ENCODE measurements around the gene COX14. TPM values are rescaled to one million over a fixed set of nuclear protein-coding genes. Genes with fewer than 3 reads are reported as not detected.
A peak's percentile ranks its signal among the peaks of the same experiment; 100 is the strongest.

The COX14 gene
- total and polyA plus RNA-seq, 8 donors: 16.8 to 62.0 (median 25.0) TPM

DNA sequence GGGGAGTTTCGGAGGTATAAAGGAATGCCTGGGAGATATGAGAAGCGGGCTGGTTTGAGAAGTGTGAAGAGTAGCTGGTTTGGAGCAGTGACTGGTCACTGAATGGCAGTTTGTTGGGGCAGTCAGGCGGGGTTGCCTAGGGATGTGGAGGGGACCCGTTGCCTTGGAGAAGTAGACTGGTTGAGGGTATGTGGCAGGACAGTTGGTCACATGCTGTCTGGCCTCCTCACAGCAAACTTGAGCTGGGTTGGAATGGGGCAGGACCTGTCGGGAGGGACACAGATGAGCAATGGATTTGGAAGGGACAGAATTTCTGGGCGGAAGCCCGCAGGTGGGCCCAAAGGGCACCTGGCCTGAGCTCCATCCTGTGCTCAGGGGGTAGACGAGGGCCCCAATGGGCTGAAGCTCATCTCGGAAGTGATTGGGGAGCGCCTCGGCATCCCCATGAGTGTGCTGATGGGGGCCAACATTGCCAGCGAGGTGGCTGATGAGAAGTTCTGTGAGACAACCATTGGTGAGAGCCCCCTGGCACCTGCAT is 6.1 kb upstream of the COX14 start:
- DNase-seq (no peak), FAIRE-seq (no peak)
- 86 to 96% methylated on average over 12 of the region's 12 CpGs for WGBS, 2 donors

DNA sequence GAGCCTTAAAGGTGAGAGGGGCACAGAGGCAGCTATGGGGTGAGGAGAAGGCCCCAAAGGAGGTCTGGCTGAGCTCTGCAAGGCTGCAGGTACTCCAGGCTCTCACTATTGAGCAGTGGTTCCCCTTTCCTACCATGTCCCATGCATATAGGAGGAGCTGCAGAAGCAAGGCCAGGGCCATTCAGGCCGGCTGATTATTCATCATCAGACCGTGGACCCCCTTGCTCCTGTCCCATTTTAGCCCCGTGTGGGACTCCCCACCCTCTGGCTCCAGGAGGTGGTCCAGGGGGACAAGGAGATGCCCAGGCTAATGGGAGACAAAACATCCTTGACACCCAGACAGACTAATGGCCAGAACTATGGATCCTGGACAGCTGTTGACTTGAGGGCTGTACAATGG is 5.1 kb upstream of the COX14 start:
- TF ChIP-seq CTCF (IDR thresholded peaks at IDR 0.05): no peak
- WGBS, 2 donors: 54 to 57% methylated on average over 3 of the region's 3 CpGs
- ATAC-seq (no peak), DNase-seq (no peak), FAIRE-seq (no peak)
- H3K27me3 ChIP-seq: no peaks in the 10 kb centered on the region
- intact Hi-C loops (cut with DNase I): no loop called here
- peaks cover 6 to 17% (median 10%) of the 10 kb centered on the region in 3 donors for H3K4me1 ChIP-seq
- H3K4me3 ChIP-seq: no peak overlapping the region
- H3K9me3 ChIP-seq: no peaks in the 10 kb centered on the region
- no peaks in the 10 kb centered on the region for H3K36me3 ChIP-seq
- H3K27ac ChIP-seq: no peak overlapping the region

More for the DNA sequence above, 6.1 kb upstream of the COX14 start:
- Histone ChIP-seq H3K4me3 (no peak overlapping the region), H3K36me3 (no peaks in the 10 kb centered on the region), H3K27me3 (no peaks in the 10 kb centered on the region), H3K9me3 (no peaks in the 10 kb centered on the region), H3K27ac (no peak overlapping the region), H3K4me1 (peaks cover 6 to 12% (median 10%) of the 10 kb centered on the region in 3 donors)
- intact Hi-C loops (cut with DNase I): no loop called here
- no peak for TF ChIP-seq CTCF (IDR thresholded peaks at IDR 0.05)
- no peak for ATAC-seq

DNA sequence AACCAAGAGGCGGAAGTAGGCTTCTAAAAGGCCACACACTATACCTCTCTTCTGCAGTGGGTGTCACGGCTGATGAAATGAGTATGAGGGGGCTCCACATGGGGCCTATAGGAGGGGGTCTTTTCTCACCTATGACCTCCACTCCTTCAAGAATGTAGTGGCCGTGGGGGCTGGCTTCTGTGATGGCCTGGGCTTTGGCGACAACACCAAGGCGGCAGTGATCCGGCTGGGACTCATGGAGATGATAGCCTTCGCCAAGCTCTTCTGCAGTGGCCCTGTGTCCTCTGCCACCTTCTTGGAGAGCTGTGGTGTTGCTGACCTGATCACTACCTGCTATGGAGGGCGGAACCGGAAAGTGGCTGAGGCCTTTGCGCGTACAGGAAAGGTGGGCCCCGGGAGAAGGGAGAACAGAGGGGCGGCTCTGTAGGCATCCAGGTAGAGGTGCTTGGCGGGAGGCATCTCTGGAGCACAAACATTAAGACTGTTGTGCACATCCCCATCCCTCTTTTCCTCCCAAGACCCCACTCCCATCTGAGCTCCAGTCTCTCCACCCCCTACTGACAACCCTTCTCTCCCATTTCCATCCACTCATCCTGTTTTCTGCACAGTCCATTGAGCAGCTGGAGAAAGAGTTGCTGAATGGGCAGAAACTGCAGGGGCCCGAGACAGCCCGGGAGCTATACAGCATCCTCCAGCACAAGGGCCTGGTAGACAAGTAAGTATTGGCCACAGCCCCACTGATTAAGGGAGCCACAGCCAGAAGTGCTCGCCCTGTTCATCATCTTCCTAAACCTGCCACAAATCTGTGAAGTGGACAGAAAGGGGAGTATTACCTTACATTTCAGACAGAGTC is 4.4 kb upstream of the COX14 start:
- H3K27me3 ChIP-seq: no peaks in the 10 kb centered on the region
- DNase-seq: no peak
- H3K36me3 ChIP-seq: no peaks in the 10 kb centered on the region
- H3K9me3 ChIP-seq: no peaks in the 10 kb centered on the region
- no peak for ATAC-seq
- no peak for TF ChIP-seq CTCF (IDR thresholded peaks at IDR 0.05)
- intact Hi-C loops (cut with DNase I): no loop called here
- peaks cover 6 to 17% (median 10%) of the 10 kb centered on the region in 3 donors for H3K4me1 ChIP-seq
- 89 to 93% methylated on average over 17 of the region's 17 CpGs for WGBS, 2 donors
- H3K27ac ChIP-seq: no peak overlapping the region
- H3K4me3 ChIP-seq: no peak overlapping the region
- FAIRE-seq: no peak

DNA sequence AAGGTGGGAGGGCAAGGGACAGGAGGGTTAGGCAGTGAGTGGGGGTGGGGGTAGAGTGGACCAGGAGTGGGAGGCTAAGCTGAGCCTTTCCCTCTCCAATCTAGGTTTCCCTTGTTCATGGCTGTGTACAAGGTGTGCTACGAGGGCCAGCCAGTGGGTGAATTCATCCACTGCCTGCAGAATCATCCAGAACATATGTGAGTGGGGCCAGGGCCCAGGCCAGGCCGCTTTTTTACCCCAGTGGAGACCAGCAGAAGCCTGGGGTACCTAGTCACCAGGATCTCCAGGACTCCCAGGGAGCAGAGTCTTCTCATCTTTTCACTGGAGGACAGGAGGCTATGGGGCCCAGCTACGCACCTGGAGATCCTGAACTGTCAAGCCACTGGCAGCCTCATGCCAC is 2.7 kb upstream of the COX14 start:
- H3K4me1 ChIP-seq: peaks cover 6 to 26% (median 8%) of the 10 kb centered on the region in 3 donors
- no peaks in the 10 kb centered on the region for H3K9me3 ChIP-seq
- H3K27me3 ChIP-seq: no peaks in the 10 kb centered on the region
- H3K4me3 ChIP-seq: no peak overlapping the region
- no peak for TF ChIP-seq CTCF (IDR thresholded peaks at IDR 0.05)
- intact Hi-C loops (cut with DNase I): no loop called here
- no peaks in the 10 kb centered on the region for H3K36me3 ChIP-seq
- WGBS, 2 donors: 80 to 89% methylated on average over 3 of the region's 3 CpGs
- DNase-seq (no peak), ATAC-seq (no peak), FAIRE-seq (no peak)
- H3K27ac ChIP-seq: peak overlapping the region in 3 of 4 donors; percentile 56 to 82 (median 78)
